Skin epidermis (tissue), 12 donors: ENCODE measurements around the gene PROB1.
"Not testable (repeated sequence)": the region's sequence is repeated elsewhere in the genome, so short reads cannot be mapped to it uniquely, and the experiment has no call there.

Experiments used
- H3K27ac ChIP-seq, 21 experiments: fragments of 200-600 bp; sonication (generic) in 11 of 21; one replicate each; pipeline ENCODE4 v1.5.0; 2020; ENCODE audit warnings: mild to moderate bottlenecking in 3 of 21, inconsistent platforms in 2 of 21, moderate library complexity in 2 of 21
- H3K4me3 ChIP-seq, 7 experiments: fragments of 200-600 bp; sonication (generic) in 2 of 7; one replicate each; pipeline ENCODE4 v1.5.0; 2020; ENCODE audit warnings: inconsistent platforms in 2 of 7, mild to moderate bottlenecking in 2 of 7, moderate library complexity in 1 of 7

Gene PROB1

DNA sequence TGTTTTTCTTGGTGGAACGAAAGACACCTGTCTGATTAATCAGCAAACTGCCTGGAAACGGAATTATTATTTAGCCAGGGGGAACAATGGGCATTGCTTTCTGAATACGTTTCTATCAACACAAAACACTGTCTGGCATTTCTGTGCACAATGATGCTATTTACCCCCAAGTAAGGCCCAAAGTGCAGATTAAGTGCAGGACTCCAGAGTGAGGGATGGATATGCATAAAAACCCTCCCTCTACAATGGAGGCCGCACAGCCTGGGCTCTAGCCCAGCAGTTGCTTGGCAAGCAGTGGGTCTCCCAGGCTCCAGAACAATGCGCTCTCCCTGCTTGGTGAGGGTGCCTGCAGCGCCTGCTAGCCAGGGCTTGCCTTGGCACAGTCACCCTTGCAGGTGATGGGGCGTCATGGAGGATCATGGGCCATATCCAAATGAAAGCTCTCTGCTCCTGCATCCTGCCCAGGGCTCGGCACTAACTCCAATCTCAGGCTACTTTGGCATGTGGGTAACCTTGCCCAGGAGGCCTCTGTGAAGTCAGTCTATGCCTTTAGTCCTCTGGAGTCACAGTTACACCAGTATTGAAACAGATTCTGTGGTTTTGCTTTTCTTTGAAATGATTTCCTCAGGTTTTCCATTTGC lies 20.4 kb upstream of the PROB1 start:
- H3K27ac ChIP-seq = peak overlapping the region in 19 of 21 experiments; percentile 14 to 83 (median 62)
- no peak overlapping the region for H3K4me3 ChIP-seq

DNA sequence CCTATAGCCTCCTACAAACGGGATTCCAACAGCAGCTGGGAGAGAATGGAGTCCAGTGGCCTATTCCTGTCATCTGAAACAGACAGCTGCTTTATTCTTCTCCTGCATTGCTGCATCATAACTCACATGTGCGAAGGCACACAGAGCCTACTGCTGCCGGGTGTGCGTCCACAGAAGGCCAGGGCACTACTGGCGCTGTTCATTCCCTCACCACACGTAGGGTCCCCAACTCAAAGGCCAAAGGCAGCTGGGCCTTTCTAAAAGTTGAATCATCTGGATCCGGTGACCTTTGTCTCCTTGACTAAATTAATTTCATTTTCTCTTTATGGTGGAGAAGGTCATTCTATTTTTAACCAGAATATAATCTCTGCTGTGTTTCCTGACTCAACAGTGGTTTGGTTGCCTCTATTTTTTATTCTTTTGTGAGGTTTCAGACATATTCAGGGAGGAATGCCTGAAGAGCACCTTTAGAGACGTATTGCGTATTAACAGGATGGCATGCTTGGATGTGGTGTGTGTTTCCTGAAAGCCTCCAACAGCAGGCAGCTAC lies 19.8 kb upstream of the PROB1 start:
- H3K4me3 ChIP-seq = no peak overlapping the region
- peak overlapping the region in 17 of 21 experiments; percentile 14 to 83 (median 72) for H3K27ac ChIP-seq

DNA sequence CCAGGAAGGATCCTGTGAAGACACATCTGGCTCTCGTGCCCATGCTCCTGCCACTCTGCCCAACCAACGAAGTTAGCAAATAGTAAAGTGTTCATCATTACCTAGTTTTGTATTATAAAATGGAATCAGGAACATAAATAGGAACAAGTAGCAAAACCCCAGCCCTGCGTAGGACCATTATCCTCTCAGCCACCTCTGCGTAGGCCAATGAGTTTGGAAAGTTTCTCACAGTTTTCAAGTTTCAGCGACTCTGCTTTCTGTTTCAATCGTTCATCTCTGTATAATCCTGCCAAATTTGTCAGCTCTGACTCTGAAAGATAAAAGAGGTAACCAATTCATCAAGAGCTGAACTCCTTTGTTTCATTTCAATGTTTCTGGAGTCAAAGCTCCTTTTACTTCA lies 19.1 kb upstream of the PROB1 start:
- H3K27ac ChIP-seq = peak overlapping the region in 12 of 21 experiments; percentile 14 to 83 (median 66)
- H3K4me3 ChIP-seq = no peak overlapping the region

DNA sequence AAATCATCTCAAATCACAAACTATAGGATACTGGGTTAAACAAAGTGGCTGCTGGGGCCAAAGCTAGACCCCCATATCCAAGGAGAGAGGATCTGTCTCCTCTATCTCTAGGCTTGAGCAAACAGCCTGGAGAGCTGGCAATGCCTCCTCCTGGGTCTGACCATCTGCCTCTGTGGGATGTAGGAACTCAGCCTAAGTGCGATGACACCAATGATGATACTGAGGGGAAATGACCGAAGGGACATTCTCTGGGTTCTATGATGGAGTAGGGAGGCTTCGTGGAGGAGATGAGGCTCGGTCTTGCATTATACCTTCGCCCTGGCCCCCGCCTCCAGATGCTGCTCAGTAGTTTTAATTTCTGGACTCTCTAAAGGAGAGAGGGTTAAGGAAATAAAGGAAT lies 18.2 kb upstream of the PROB1 start:
- H3K4me3 ChIP-seq = no peak overlapping the region
- H3K27ac ChIP-seq = peak overlapping the region in 3 of 21 experiments; percentile 25 to 74 (median 60)

DNA sequence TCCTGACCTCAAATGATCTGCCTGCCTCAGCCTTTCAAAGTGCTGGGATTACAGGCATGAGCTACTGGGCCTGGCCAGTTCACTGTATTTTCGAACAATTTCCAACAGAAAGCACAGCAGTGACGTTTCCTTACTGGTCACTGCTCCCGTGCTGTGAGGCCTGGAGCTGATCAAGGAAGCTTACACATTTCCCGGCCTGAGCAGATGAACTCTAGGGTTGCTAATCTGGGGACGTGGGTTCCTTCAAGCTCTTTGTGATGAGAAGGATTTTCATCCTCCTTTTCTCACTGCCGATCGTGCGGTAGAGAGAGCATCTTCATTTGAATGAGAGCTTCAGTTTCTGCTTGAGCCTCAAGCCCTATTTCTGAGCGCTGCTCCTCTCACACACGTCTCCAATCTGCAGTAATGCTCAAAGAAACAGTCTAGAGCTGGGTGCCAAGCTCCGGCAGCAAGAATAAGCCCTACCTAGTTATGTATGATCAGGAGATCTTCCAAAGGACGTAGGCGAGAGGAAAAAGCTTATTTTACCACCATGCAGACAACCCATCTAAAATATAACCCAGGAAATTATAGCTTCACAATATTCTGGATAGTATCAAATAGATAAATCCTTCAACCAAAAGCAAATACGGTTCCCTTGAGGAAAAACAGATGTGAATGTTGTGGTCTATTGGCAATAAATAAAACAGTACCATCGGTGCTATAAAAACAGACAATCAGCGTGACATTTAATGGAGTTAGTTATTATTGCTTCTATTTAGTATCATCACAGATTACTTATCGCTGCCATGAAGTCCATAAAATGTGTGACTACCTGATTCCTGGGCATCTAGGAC lies 16.3 kb upstream of the PROB1 start:
- H3K27ac ChIP-seq = peak overlapping the region in 10 of 21 experiments; percentile 3 to 74 (median 44)
- H3K4me3 ChIP-seq = no peak overlapping the region

DNA sequence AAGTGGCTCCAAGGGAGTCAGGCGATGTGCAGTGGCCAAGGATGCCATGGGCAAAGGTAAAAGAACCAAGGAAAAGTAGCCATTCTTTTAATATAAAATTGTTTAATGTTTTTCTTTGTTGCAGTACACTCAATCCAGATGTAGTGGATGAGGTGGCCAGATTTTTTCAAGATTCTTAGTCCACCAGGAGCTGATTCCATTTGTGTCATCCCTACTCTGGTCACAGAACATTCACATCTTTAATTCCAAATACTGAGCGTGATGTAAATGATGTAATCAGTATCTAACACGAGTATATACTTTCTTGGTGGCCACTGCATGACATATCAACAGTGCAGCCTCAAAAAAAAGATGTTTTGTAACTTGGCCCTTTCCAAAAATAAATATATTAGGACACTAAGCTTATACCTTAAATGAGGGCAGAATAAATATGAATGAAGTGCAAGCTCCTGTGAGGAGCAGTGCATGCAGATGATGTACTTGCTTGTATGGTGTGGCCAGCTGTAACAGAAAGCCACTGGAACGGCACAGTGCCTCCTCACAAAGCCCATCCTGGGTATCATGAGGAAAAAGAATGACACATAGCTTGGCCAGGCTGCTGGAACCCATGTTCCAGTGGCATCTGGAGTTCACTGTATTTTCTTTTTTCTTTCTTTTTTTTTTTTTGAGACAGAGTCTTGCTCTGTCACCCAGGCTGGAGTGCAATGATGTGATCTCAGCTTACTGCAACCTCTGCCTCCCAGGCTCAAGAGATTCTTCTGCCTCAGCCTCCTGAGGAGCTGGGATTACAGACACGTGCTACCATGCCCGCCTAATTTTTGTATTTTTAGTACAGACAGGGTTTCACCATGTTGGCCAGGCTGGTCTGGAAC lies 15.5 kb upstream of the PROB1 start:
- Histone ChIP-seq H3K27ac (peak overlapping the region in 8 of 21 experiments; percentile 3 to 74 (median 44)), H3K4me3 (no peak overlapping the region)

DNA sequence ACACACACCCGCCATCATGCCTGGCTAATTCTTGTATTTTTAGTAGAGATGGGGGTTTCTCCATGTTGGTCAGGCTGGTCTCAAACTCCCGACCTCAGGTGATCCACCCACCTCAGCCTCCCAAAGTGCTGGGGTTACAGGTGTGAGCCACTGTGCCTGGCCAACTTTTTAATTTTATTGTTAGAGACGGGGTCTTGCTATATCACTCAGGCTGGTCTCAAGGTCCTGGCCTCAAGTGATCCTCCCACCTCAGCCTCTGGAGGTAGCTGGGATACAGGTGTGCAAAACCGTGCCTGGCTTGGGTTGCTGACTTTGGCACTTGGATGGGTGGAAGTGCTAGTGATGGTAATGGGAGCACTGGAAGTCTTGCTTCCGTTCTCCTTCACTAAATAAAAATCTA lies 14.2 kb upstream of the PROB1 start:
- H3K27ac ChIP-seq, H3K4me3 ChIP-seq: not testable (repeated sequence)

DNA sequence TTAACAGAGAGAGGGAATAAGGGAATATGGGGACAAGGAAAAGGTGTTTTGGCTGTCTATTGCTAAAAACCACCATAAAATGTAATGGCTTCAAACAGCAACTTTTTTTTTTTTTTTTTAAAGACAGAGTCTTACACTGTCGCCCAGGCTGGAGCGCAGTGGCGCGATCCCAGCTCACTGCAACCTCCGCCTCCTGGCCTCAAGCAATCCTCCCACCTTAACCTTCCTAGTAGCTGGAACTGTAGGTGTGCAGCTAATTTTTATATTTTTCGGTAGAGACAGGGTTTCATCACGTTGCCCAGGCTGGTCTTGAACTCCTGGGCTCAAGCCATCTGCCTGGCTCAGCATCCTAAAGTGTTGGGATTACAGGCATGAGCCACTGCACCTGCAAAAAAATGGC lies 13.3 kb upstream of the PROB1 start:
- Histone ChIP-seq H3K27ac (peak overlapping the region in 1 of 21 experiments; percentile 26), H3K4me3 (no peak overlapping the region)

DNA sequence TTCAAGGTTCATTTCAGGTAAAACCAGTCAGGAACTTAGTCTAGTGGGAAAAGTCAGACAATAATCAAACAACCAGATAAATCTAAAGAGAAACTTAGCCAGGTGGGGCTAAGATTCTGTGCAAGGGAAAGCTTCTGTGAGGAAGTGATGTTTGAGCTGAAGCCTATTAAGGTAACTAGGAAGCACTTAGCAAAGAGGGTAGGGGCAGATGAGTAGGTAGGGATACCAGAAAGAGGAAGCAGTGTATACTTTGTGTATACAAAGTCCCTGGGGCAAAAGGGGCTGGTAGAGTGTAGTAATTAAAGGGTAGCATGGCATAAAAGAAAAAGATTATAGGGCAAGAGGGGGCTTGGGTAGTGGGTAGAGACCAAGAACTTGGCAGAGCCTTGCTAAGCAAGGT lies 12.6 kb upstream of the PROB1 start:
- H3K27ac ChIP-seq = peak overlapping the region in 2 of 21 experiments; percentile 26 to 50
- H3K4me3 ChIP-seq = no peak overlapping the region

DNA sequence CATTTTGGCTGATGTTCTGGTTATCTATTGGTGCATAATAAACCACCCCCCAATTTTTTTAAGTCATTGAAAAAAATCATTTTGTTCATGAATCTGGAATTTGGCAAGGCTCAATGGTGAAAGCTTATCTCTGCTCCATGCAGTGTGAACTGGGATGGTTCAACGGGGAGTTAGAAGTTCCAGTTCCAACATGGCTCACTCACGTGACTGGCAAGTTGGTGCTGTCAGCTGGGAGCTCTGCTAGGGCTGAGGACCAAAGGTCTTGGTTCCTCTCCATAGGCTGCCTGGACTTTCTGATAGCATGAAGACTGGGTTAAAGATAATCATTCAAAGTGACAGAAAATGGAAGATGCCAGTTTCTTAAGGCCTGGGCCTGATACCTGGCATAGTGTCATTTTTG lies 12.1 kb upstream of the PROB1 start:
- peak overlapping the region in 1 of 21 experiments; percentile 26 for H3K27ac ChIP-seq
- H3K4me3 ChIP-seq = no peak overlapping the region

DNA sequence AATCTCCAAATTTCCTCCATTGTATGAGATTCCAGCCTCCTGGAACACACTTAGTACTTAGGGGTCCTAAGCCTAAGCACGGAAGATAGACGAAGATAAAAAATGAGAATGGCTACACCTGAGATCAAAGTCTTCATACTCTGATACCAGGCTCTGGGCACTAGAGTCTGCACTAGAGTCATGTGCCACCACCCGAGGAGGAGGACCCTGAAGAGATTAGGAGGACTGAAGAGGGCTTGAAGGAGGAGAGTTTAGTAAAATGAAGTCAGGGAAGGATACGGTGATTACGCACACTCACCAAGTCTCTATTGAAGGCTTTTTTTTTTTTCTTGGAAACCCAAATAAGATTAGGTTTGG lies 9.6 kb upstream of the PROB1 start:
- peak overlapping the region in 6 of 7 experiments; percentile 29 to 43 (median 36) for H3K4me3 ChIP-seq
- H3K27ac ChIP-seq = peak overlapping the region in 20 of 21 experiments; percentile 64 to 96 (median 87)

DNA sequence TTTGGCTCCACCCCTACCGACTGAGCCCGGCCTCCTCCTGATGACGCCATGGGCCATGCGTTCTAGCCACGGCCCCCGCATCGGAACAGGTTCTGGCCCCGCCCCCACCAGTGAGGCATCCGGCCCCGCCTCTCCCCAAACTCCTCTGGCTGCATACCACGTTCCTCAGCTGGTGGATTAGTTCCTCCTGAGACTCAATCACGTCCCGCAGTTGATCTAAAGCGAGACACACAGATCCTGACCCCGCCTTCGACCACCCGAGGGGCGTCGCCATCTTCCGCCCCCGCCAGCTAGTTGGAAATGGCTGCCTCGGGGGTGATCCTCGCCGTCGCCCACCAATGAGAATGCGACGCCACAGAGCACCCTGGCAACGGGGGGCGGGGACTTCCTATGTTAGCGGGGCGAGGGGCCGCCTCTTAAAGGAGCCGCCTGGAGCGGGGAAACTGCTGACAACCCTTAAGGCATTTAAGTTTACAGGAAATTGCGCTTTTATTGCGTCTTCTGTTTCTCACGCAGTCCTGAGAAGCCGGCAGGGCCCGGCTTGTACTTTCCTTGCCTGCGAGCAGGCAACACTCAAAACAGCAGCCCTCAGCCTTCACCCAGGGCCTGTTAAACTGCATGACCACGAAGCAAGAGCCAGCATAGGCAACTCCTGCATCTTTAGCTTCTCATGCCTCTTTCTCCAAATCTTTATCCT lies 9.0 kb upstream of the PROB1 start, which contains the start of gene SPATA24:
Gene SPATA24 (minus strand): TSS at position 303 of the 697 bp plus-strand sequence. CDS start 29 bp downstream, at position 274.
- H3K27ac ChIP-seq = peak within 1 kb of the TSS; percentile 41 to 96 (median 87)
- H3K4me3 ChIP-seq = peak within 1 kb of the TSS; percentile 29 to 43 (median 36)

DNA sequence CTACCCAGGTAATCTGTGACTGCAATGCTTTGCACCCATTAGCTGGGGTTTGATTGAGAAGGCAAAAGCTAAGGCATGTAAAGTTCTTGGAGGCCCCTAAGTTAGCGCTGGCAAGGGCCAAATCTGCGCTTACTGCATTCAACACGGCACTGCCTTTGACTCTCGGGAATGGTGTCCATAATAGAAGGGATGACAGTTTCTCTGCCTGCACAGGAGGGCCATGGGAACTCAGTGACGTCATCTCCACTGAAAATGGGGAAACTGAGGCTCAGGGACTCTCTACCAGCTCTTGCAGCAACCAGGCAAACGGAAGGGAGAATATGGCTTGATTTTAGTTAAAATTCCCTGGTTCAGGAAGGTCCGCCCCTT lies 8.5 kb upstream of the PROB1 start:
- H3K4me3 ChIP-seq = peak overlapping the region; percentile 29 to 43 (median 36)
- peak overlapping the region; percentile 41 to 96 (median 87) for H3K27ac ChIP-seq

DNA sequence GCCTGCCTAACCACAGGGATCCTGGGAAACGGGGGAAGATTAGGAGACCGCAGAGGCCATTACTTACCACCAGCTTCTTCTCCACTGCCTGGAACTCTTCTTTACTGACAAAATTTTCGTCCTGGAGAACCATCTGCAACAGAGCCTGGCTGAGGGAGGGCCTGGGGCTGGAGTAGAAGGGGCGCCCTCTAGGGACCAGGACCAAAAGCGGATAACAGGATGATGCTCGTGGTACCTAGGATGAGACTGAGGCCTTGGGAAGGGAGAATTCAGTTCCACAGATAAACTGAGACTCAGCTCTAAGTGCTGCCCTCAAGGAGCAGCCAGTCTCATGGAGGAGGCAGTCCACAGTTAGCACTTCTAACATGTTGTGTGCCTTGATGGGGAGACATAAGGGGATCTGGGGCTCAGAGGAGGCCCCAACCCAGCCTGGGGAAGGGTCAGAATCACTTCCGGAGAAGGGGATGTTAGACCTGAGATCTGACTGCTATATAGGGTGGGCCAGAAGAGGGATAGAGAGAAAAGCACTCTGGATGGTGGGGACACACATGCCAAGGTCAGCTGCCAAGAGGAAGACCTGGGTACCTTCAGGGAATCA lies 7.8 kb upstream of the PROB1 start:
- peak overlapping the region in 10 of 21 experiments; percentile 67 to 96 (median 88) for H3K27ac ChIP-seq
- H3K4me3 ChIP-seq = no peak overlapping the region

DNA sequence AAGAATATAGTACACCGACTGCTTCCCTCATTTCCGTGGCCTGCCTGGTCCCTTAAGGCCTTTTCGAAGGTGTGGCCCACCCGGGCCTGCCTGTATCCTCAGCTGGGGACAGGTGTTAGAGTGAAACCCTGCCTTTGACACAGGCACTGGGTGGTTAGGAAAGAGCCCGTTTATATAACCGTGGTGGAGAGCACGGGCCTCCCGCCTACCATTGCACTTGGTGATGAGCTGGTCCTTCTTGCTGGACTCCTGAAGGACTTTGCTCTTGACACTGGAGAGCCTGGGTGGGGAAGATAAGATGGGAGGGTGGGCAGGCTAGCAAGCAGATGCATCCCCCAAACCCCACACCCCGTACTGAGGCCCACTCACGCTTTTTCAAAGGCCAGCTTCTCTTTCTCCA lies 6.6 kb upstream of the PROB1 start:
- Histone ChIP-seq H3K4me3 (no peak overlapping the region), H3K27ac (no peak overlapping the region)

DNA sequence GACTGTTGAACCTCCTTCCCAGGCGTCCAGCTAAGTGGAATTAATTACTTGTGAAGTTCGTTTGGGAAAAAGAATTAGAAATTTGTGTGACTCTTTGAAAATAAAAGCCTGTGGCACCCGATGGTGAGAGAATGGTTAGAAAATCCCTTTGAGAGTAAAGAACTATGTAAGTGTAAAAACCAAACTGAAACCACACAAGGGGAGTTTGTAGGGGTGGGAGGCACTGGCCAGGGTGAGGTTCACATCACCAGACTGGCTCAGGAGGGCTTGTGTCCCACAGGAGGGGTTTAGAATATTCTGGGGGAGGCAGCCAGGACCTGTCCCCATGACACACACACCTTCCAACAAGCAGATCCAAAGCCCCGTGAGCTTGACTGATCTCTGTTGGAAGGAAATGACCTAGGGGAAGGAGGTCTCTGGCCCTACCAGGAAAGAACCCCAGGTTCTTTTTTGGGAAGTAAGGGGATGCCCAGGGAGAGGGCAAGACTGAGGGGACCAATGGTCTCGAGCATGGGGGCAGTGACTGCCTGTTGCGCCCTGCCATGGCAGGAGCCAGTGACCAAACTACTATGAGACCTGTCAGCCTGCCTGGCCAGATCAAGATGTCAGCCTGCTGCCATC lies 4.7 kb upstream of the PROB1 start:
- H3K27ac ChIP-seq = no peak overlapping the region
- H3K4me3 ChIP-seq = no peak overlapping the region

DNA sequence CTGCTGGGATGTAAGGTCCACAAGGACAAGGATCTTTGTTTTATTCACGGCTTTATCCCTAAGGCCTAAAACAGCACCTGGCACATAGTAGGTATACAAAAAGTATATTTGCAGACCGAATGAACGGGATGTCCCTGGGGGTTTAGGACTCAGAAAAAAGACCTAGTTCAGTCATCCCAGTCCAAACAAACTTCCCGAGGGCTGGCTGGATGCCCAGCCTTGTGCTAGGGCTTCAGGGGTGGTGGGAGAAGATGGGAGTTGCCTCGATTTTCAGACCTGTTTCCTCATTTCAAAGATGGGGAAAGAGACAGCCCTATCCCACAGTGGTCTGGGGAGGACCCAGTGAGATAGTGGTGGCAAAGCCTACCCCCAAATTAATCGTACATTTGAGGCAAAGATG lies 3.0 kb upstream of the PROB1 start:
- Histone ChIP-seq H3K4me3 (no peak overlapping the region), H3K27ac (no peak overlapping the region)

DNA sequence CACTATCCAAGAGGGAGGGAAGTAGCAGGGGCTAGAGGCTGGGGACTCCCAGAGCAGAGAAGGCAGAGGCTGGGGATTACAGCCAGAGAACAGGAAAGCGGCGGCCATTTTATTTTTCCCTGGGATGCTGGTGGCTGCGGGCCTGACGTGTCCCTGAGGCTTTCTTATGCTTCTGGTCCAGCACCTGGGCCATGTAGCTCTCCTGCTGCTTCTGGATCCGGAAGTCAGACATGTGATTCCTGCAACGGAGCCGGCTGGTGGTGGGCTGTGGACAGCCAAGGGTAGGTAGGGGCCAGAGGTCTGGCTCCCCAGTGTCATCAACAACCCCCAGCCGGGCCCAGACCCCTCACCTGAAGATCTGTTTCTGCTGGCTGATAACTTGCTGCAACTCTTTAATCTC lies 1.8 kb upstream of the PROB1 start:
- no peak overlapping the region for H3K27ac ChIP-seq
- H3K4me3 ChIP-seq = no peak overlapping the region
